ENCODE measurements around the gene MELTF. TPM values are rescaled to one million over a fixed set of nuclear protein-coding genes. Genes with fewer than 3 reads are reported as not detected.
A peak's percentile ranks its signal among the peaks of the same experiment; 100 is the strongest.

The MELTF gene
- total and polyA plus RNA-seq, 2 donors from 2014 or later: 6.1 to 8.7 TPM

DNA sequence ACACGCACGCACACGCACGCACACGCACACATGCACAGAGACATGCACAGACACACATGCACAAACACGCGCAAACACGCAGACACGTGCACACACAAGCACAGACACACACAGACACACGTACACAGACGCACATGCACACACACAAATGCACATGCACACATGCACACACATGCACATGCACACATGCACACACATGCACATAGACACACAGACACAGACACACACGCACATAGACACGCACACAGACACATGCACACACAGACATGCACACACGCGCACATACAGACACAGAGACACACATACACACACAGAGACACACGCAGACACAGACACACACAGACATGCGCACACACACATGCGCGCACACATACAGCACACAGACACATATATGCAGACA lies 34.6 kb downstream of the MELTF start:
- no peak overlapping the region for H3K27ac ChIP-seq (ENCODE audit: low read depth in 2 of 2, low read length in 2 of 2)
- no peaks in the 10 kb centered on the region for H3K27me3 ChIP-seq (ENCODE audit: control insufficient read depth, insufficient read depth, low read length)
- intact Hi-C loops (cut with DNase I): no loop called here
- no peaks in the 10 kb centered on the region for H3K4me1 ChIP-seq (ENCODE audit: control insufficient read depth in 2 of 3, insufficient read depth in 2 of 3, low read depth in 1 of 3, low read length in 3 of 3)
- peak in 2 of 5 donors; percentile 19 to 28 for DNase-seq
- no peak for TF ChIP-seq CTCF (IDR thresholded peaks at IDR 0.05; ENCODE audit: borderline replicate concordance, extremely low read depth, insufficient read depth)
- H3K9ac ChIP-seq (ENCODE audit: low read length in 3 of 3): no peak overlapping the region
- no peaks in the 10 kb centered on the region for H3K36me3 ChIP-seq (ENCODE audit: control insufficient read depth in 2 of 3, insufficient read depth in 3 of 3, low read length in 3 of 3)
- no peak for FAIRE-seq
- no peaks in the 10 kb centered on the region for H3K9me3 ChIP-seq (ENCODE audit: control insufficient read depth in 2 of 3, insufficient read depth in 1 of 3, low read length in 3 of 3)
- H3K4me3 ChIP-seq (ENCODE audit: low read length in 3 of 3): peak overlapping the region in 1 of 3 donors; percentile 6

DNA sequence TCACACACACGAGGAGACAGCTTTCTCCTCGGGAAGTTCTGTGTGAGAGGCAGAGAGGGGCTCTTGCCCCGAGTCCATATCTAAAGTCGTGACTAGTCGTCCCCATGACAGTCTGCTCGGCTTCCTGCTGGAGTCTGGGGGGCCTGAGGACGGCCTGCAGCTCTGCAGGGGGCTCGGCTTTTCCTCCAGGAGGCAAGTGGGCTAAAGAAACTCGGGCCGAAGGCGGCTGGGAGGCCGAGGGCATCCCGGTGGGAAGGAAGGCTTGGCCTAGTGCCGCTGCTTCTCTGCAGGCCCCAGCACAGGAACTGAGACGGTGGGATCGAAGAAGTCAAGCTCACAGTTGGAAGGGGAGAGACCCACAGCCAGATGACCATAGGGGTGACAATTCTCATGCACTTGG lies 35.6 kb downstream of the MELTF start:
- Histone ChIP-seq H3K36me3 (ENCODE audit: control insufficient read depth in 2 of 3, insufficient read depth in 3 of 3, low read length in 3 of 3) (no peaks in the 10 kb centered on the region), H3K9me3 (ENCODE audit: control insufficient read depth in 2 of 3, insufficient read depth in 1 of 3, low read length in 3 of 3) (no peaks in the 10 kb centered on the region), H3K4me1 (ENCODE audit: control insufficient read depth in 2 of 3, insufficient read depth in 2 of 3, low read depth in 1 of 3, low read length in 3 of 3) (no peaks in the 10 kb centered on the region), H3K27me3 (ENCODE audit: control insufficient read depth, insufficient read depth, low read length) (no peaks in the 10 kb centered on the region), H3K4me3 (ENCODE audit: low read length in 3 of 3) (no peak overlapping the region), H3K9ac (ENCODE audit: low read length in 3 of 3) (no peak overlapping the region), H3K27ac (ENCODE audit: low read depth in 2 of 2, low read length in 2 of 2) (no peak overlapping the region)
- TF ChIP-seq CTCF (IDR thresholded peaks at IDR 0.05; ENCODE audit: borderline replicate concordance, extremely low read depth, insufficient read depth): no peak
- peak in 2 of 5 donors; percentile 8 to 52 for DNase-seq
- intact Hi-C loops (cut with DNase I): no loop called here
- no peak for FAIRE-seq

- no peak overlapping the region for H3K9ac ChIP-seq (ENCODE audit: low read length in 3 of 3)
Measured at GRCh38 chr3:196992461-196993065, 37.1 kb downstream of the MELTF start.

More at GRCh38 chr3:196992461-196993065, 37.1 kb downstream of the MELTF start:
- H3K27ac ChIP-seq (ENCODE audit: low read depth in 2 of 2, low read length in 2 of 2): no peak overlapping the region
- no peak for TF ChIP-seq CTCF (IDR thresholded peaks at IDR 0.05; ENCODE audit: borderline replicate concordance, extremely low read depth, insufficient read depth)
- H3K4me3 ChIP-seq (ENCODE audit: low read length in 3 of 3): no peak overlapping the region
- no peaks in the 10 kb centered on the region for H3K36me3 ChIP-seq (ENCODE audit: control insufficient read depth in 2 of 3, insufficient read depth in 3 of 3, low read length in 3 of 3)
- DNase-seq: peak in 2 of 5 donors; percentile 24 to 34
- intact Hi-C loops (cut with DNase I): no loop called here
- no peaks in the 10 kb centered on the region for H3K9me3 ChIP-seq (ENCODE audit: control insufficient read depth in 2 of 3, insufficient read depth in 1 of 3, low read length in 3 of 3)
- H3K27me3 ChIP-seq (ENCODE audit: control insufficient read depth, insufficient read depth, low read length): no peaks in the 10 kb centered on the region
- no peaks in the 10 kb centered on the region for H3K4me1 ChIP-seq (ENCODE audit: control insufficient read depth in 2 of 3, insufficient read depth in 2 of 3, low read depth in 1 of 3, low read length in 3 of 3)
- FAIRE-seq: no peak

Data from kidney (tissue), 14 donors.